HG02981 (cell line): ENCODE data around the gene SNAI3.

Experiments
- ATAC-seq: cut with Tn5 transposase; IDR thresholded peaks from one replicate; pipeline ENCODE4 v1.9.1; 2021; ENCODE audit warnings: mild to moderate bottlenecking, moderate library complexity; ENCODE audit not compliant: unreplicated experiment

Gene SNAI3

GRCh38 chr16:88691924-88692560 lies 5.7 kb upstream of the SNAI3 start:
- no peak for ATAC-seq

GRCh38 chr16:88691129-88691813 lies 5.0 kb upstream of the SNAI3 start:
- no peak for ATAC-seq

GRCh38 chr16:88690341-88691128 lies 4.2 kb upstream of the SNAI3 start:
- no peak for ATAC-seq

- no peak for ATAC-seq
These were observed 1.9 kb upstream of the SNAI3 start for GRCh38 chr16:88688013-88688778.

- ATAC-seq: no peak
These were observed 1.3 kb upstream of the SNAI3 start for GRCh38 chr16:88687676-88688012.

- ATAC-seq: no peak
These were observed 908 bp upstream of the SNAI3 start for GRCh38 chr16:88687254-88687576.

- ATAC-seq: no peak
These were observed 257 bp downstream of the SNAI3 start for GRCh38 chr16:88686062-88686438.

GRCh38 chr16:88685156-88686061 lies 898 bp downstream of the SNAI3 start:
- no peak for ATAC-seq

- ATAC-seq: no peak
These were observed 1.6 kb downstream of the SNAI3 start for GRCh38 chr16:88684569-88685155.

- ATAC-seq: peak; percentile 69
These were observed 4.4 kb downstream of the SNAI3 start for GRCh38 chr16:88681709-88682451.

- peak; percentile 5 for ATAC-seq
These were observed 5.1 kb downstream of the SNAI3 start for GRCh38 chr16:88681084-88681680.

- ATAC-seq: no peak
These were observed 5.7 kb downstream of the SNAI3 start for GRCh38 chr16:88680554-88681083.

GRCh38 chr16:88678224-88678979 lies 7.9 kb downstream of the SNAI3 start:
- no peak for ATAC-seq

GRCh38 chr16:88677721-88678120 lies 8.6 kb downstream of the SNAI3 start:
- no peak for ATAC-seq

GRCh38 chr16:88676502-88677242 lies 9.6 kb downstream of the SNAI3 start:
- ATAC-seq: no peak

- no peak for ATAC-seq
These were observed 12.5 kb downstream of the SNAI3 start for GRCh38 chr16:88673716-88674379.

GRCh38 chr16:88672776-88673175 lies 13.5 kb downstream of the SNAI3 start:
- ATAC-seq: no peak
